Bronchial epithelial cell (primary cell): Measurements from ENCODE around the gene DPF3. TPM values are rescaled to one million over a fixed set of nuclear protein-coding genes. Genes with fewer than 3 reads are reported as not detected.

ENCODE experiments used
- DNase-seq: peaks from one replicate; pipeline ENCODE4 v3.0.0-alpha.2; 2010; ENCODE audit warnings: low read depth
- FAIRE-seq: peaks from 2 replicates; lab custom pipeline; 2011; peaks lifted over from hg19 to GRCh38; lab: Jason Lieb, UNC
- H3K27me3 ChIP-seq: 2 replicates; pipeline ENCODE4 v1.5.1; 2011; ENCODE audit warnings: low read length; ENCODE audit not compliant: control insufficient read depth, insufficient read depth
- H3K36me3 ChIP-seq: 2 replicates; pipeline ENCODE4 v1.5.1; 2011; ENCODE audit warnings: low read length; ENCODE audit not compliant: control insufficient read depth, insufficient read depth
- H3K4me3 ChIP-seq: 2 replicates; pipeline ENCODE4 v1.5.1; 2011; ENCODE audit warnings: mild to moderate bottlenecking, low read depth, low read length, control low read depth
- CTCF ChIP-seq: IDR thresholded peaks from 2 replicates; pipeline ENCODE4 v1.5.1; 2011; ENCODE audit warnings: mild to moderate bottlenecking, moderate library complexity, low read length, control low read depth, inconsistent platforms; ENCODE audit not compliant: insufficient read depth, severe bottlenecking
- total RNA-seq: library from RNA; depleted of rRNA; stranded (reverse); fragments of >200 nt; gene quantifications from 2 replicates; pipeline ENCODE4 v1.2.1, GENCODE V29; 2014

Gene DPF3
- total RNA-seq, 1 donor from 2014 or later = not detected

GRCh38 chr14:72595152-72595862 lies 298.6 kb downstream of the DPF3 start:
- H3K27me3 ChIP-seq = no peaks in the 10 kb centered on the region
- no peak for TF ChIP-seq CTCF
- no peak for FAIRE-seq

GRCh38 chr14:72594099-72594901 lies 299.6 kb downstream of the DPF3 start:
- TF ChIP-seq CTCF = no peak
- DNase-seq = no peak
- FAIRE-seq = no peak
- H3K4me3 ChIP-seq = no peak overlapping the region
- no peaks in the 10 kb centered on the region for H3K27me3 ChIP-seq
- no peaks in the 10 kb centered on the region for H3K36me3 ChIP-seq

More at GRCh38 chr14:72595152-72595862, 298.6 kb downstream of the DPF3 start:
- H3K4me3 ChIP-seq = no peak overlapping the region
- DNase-seq = no peak
- H3K36me3 ChIP-seq = no peaks in the 10 kb centered on the region

- Histone ChIP-seq H3K4me3 (no peak overlapping the region), H3K36me3 (no peaks in the 10 kb centered on the region), H3K27me3 (no peaks in the 10 kb centered on the region)
- DNase-seq = no peak
- no peak for FAIRE-seq
- TF ChIP-seq CTCF = no peak
These were observed 302.5 kb downstream of the DPF3 start for GRCh38 chr14:72591391-72591790.

DNA sequence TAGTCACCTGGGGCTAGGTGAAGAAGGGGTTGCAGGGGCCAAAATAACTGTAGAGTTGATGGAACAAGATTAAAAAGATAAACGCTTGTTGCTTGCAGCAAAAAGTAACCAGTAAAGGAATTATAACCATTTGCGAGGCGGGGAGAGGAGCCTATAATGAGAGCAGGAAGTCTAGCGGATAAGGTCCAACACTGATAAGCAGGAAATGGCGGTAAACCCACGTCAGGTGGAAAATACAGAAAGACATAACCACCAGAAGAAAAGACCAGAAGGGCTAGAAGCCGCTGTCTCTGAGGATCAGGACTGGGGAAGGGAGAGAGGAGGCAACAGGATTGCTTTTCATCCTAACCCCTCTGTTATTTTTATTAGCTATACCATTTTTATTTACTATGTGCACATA lies 303.3 kb downstream of the DPF3 start:
- TF ChIP-seq CTCF = no peak
- no peaks in the 10 kb centered on the region for H3K36me3 ChIP-seq
- FAIRE-seq = no peak
- no peak overlapping the region for H3K4me3 ChIP-seq
- H3K27me3 ChIP-seq = no peaks in the 10 kb centered on the region
- no peak for DNase-seq

DNA sequence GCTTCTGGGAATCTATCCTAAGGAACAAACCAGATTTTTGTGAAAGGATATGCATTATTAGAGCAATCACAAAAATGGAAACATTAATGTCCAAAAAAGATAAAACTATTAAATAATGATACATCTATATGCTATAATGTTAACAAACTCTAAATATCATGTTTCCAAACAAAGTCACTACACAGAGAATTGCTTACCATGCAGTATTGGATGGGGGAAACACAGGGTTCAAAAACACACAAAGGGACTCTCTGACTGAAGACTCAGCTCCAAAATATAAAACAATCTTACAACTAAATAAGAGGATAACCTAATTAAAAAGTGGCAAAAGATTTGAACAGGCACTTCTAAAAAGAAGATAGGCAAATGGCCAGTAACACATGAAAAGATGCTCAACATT lies 304.2 kb downstream of the DPF3 start:
- no peak for DNase-seq
- Histone ChIP-seq H3K36me3 (no peaks in the 10 kb centered on the region), H3K27me3 (no peaks in the 10 kb centered on the region), H3K4me3 (no peak overlapping the region)
- no peak for TF ChIP-seq CTCF
- FAIRE-seq = no peak
